Iris pigment epithelial cell (primary cell): ENCODE measurements around the gene GID4.
"Not testable (repeated sequence)": the region's sequence is repeated elsewhere in the genome, so short reads cannot be mapped to it uniquely, and the experiment has no call there.

Experiments
- DNase-seq: peaks from one replicate; pipeline ENCODE4 v3.0.0-alpha.2; 2011; ENCODE audit warnings: low read depth

Gene GID4

GRCh38 chr17:18038861-18039534, at the start of gene GID4, which contains the start of gene ATPAF2:
TSS of gene GID4 (plus strand) at chr17:18039408. CDS start at chr17:18039465, 57 bp downstream.
TSS of gene ATPAF2 (minus strand) at chr17:18039168. CDS start at chr17:18039013, 155 bp downstream.
- peak; percentile 99 for DNase-seq

- DNase-seq = no peak
Measured at GRCh38 chr17:17989618-17990017, 49.6 kb upstream of the GID4 start.

- no peak for DNase-seq
Measured at GRCh38 chr17:17990282-17990681, 48.9 kb upstream of the GID4 start.

GRCh38 chr17:17993366-17993765, 45.8 kb upstream of the GID4 start:
- DNase-seq = no peak

GRCh38 chr17:17993852-17994251, 45.4 kb upstream of the GID4 start:
- no peak for DNase-seq

- peak; percentile 31 for DNase-seq
Measured at GRCh38 chr17:17994271-17995069, 44.7 kb upstream of the GID4 start.

GRCh38 chr17:17995887-17996286, 43.3 kb upstream of the GID4 start:
- not testable (repeated sequence) for DNase-seq

GRCh38 chr17:17998934-17999333, 40.3 kb upstream of the GID4 start:
- no peak for DNase-seq

GRCh38 chr17:17999364-18000029, 39.7 kb upstream of the GID4 start:
- DNase-seq = peak; percentile 16

GRCh38 chr17:18000030-18000408, 39.2 kb upstream of the GID4 start:
- no peak for DNase-seq

GRCh38 chr17:18002171-18002570, 37.0 kb upstream of the GID4 start:
- no peak for DNase-seq

GRCh38 chr17:18004345-18004744, 34.9 kb upstream of the GID4 start:
- DNase-seq = no peak

- DNase-seq = no peak
Measured at GRCh38 chr17:18004884-18005305, 34.3 kb upstream of the GID4 start.

- DNase-seq = no peak
Measured at GRCh38 chr17:18005496-18005895, 33.7 kb upstream of the GID4 start.

- DNase-seq = no peak
Measured at GRCh38 chr17:18006495-18007239, 32.5 kb upstream of the GID4 start.

GRCh38 chr17:18008496-18009268, 30.5 kb upstream of the GID4 start:
- DNase-seq = peak; percentile 67

GRCh38 chr17:18009609-18010420, 29.4 kb upstream of the GID4 start:
- no peak for DNase-seq

- no peak for DNase-seq
Measured at GRCh38 chr17:18011286-18011685, 27.9 kb upstream of the GID4 start.

- DNase-seq = no peak
Measured at GRCh38 chr17:18014006-18014405, 25.2 kb upstream of the GID4 start.

- no peak for DNase-seq
Measured at GRCh38 chr17:18015593-18015992, 23.6 kb upstream of the GID4 start.
